WERI-Rb-1 (cell line): ENCODE data around the gene ELL2.
"Not testable (repeated sequence)": the region's sequence is repeated elsewhere in the genome, so short reads cannot be mapped to it uniquely, and the experiment has no call there.

Source experiments
- DNase-seq: peaks from one replicate; pipeline ENCODE4 v3.0.0-alpha.2; 2020
- H3K27ac ChIP-seq: fragments of 250-450 bp; sonication (Bioruptor Pico); 2 replicates; pipeline ENCODE4 v1.5.1; 2020; ENCODE audit warnings: mild to moderate bottlenecking, moderate library complexity
- H3K27me3 ChIP-seq: fragments of 250-450 bp; sonication (Bioruptor Pico); 2 replicates; pipeline ENCODE4 v1.5.1; 2021; ENCODE audit warnings: mild to moderate bottlenecking, low read depth, moderate library complexity; ENCODE audit not compliant: insufficient read depth, severe bottlenecking
- H3K36me3 ChIP-seq: fragments of 250-450 bp; sonication (Bioruptor Pico); 2 replicates; pipeline ENCODE4 v1.5.1; 2020; ENCODE audit warnings: mild to moderate bottlenecking, moderate library complexity
- H3K4me3 ChIP-seq: 2 replicates; pipeline ENCODE4 v1.5.1; 2011; ENCODE audit warnings: low read depth, mild to moderate bottlenecking, control low read depth, low read length
- H3K9me3 ChIP-seq: fragments of 250-450 bp; sonication (Bioruptor Pico); 2 replicates; pipeline ENCODE4 v1.5.1; 2021; ENCODE audit warnings: mild to moderate bottlenecking, moderate library complexity; ENCODE audit not compliant: severe bottlenecking
- CTCF ChIP-seq: IDR thresholded peaks from 2 replicates; pipeline ENCODE4 v1.5.1; 2011; ENCODE audit warnings: low read depth, mild to moderate bottlenecking, control low read depth, inconsistent platforms, low read length

ELL2 gene

GRCh38 chr5:95870105-95870672, 91.5 kb downstream of the ELL2 start:
- TF ChIP-seq CTCF: no peak
- H3K36me3 ChIP-seq: no peaks in the 10 kb centered on the region
- H3K27ac ChIP-seq: no peak overlapping the region
- no peaks in the 10 kb centered on the region for H3K9me3 ChIP-seq
- H3K4me3 ChIP-seq: no peak overlapping the region
- no peaks in the 10 kb centered on the region for H3K27me3 ChIP-seq
- DNase-seq: no peak

GRCh38 chr5:95869173-95869855, 92.3 kb downstream of the ELL2 start:
- H3K36me3 ChIP-seq, DNase-seq, H3K4me3 ChIP-seq, H3K9me3 ChIP-seq, H3K27me3 ChIP-seq, H3K27ac ChIP-seq: not testable (repeated sequence)

GRCh38 chr5:95868136-95868535, 93.5 kb downstream of the ELL2 start:
- H3K27ac ChIP-seq: no peak overlapping the region
- H3K9me3 ChIP-seq: no peaks in the 10 kb centered on the region
- no peaks in the 10 kb centered on the region for H3K36me3 ChIP-seq
- H3K4me3 ChIP-seq: no peak overlapping the region
- DNase-seq: no peak
- no peak for TF ChIP-seq CTCF
- no peaks in the 10 kb centered on the region for H3K27me3 ChIP-seq

- DNase-seq: no peak
- Histone ChIP-seq H3K4me3 (no peak overlapping the region), H3K27me3 (no peaks in the 10 kb centered on the region), H3K36me3 (no peaks in the 10 kb centered on the region), H3K9me3 (no peaks in the 10 kb centered on the region), H3K27ac (no peak overlapping the region)
- TF ChIP-seq CTCF: no peak
Observed at GRCh38 chr5:95866435-95867040, 95.1 kb downstream of the ELL2 start.

GRCh38 chr5:95864944-95865504, 96.6 kb downstream of the ELL2 start:
- Histone ChIP-seq H3K36me3 (no peaks in the 10 kb centered on the region), H3K4me3 (no peak overlapping the region), H3K27me3 (no peaks in the 10 kb centered on the region), H3K27ac (no peak overlapping the region), H3K9me3 (no peaks in the 10 kb centered on the region)
- TF ChIP-seq CTCF: no peak
- no peak for DNase-seq

GRCh38 chr5:95864456-95864855, 97.2 kb downstream of the ELL2 start:
- Histone ChIP-seq H3K27ac (no peak overlapping the region), H3K4me3 (no peak overlapping the region), H3K9me3 (no peaks in the 10 kb centered on the region), H3K36me3 (no peaks in the 10 kb centered on the region), H3K27me3 (no peaks in the 10 kb centered on the region)
- no peak for DNase-seq
- TF ChIP-seq CTCF: no peak
